ENCODE measurements around the gene SLC30A1.

Gene SLC30A1

GRCh38 chr1:211606914-211607753 is 28.2 kb upstream of the SLC30A1 start:
- no peak for DNase-seq

GRCh38 chr1:211606332-211606913 is 27.5 kb upstream of the SLC30A1 start:
- no peak for DNase-seq

- no peak for DNase-seq
Measured at GRCh38 chr1:211605603-211606331, 26.8 kb upstream of the SLC30A1 start.

DNA sequence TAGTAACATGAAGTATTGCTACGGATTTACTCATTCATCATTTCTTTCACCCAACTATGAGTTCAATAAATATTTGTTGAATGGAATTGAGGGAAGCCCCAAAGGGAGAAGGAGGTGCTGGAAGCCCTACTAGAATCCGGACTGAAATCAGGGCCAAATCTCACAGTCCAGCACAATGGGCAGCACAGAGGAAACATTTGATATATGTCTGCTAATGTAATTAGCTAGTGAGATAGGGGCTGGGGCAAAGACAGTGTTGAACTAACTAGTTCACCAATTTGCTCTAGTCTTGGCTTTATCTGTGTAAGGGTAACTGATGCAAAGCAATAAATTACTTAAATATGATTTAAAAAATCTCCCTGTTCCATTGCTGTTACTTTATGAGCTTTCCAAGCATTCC is 26.1 kb upstream of the SLC30A1 start:
- DNase-seq = no peak

GRCh38 chr1:211604548-211604947 is 25.6 kb upstream of the SLC30A1 start:
- DNase-seq = no peak

DNA sequence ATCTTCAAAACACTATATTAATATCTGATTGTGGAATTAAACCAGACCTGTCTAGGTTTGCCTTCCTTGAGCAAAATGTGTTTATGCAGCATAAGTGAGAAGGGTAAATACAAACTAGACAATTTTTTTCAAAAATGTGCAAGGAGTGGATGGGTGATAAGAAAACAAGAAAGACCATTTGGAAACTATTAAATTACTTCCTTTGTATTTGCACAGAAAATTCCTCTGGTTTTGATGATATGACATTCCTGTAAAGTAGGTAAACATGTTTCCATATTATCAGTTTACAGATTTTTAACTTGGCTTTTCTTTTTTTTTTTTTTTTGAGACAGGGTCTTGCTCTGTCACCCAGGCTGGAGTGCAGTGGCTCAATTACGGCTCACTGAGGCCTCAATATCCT is 24.8 kb upstream of the SLC30A1 start:
- no peak for DNase-seq

DNA sequence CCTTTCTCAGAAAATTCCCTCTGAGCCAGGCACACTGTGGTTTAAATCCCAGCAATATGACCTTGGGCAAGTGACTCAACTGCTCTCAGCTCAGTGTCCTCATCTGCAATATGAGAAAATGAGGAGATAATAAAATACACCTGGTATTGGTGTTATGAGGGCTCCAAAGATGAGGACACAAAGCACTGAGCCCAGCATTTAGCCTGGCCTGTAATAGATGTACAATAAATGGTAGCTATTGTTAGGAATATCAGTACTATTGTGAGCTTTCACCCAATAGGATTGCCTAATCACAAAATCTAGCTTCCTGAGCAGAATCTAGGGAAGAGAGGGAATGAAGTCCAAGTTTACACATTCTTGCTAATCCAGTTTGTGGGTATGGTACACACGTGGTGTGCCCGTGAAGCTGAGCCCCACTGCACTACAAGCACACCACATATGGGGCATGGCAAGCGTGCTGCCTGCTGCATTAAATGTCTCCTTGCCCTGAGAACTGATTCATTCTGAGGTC is 24.3 kb upstream of the SLC30A1 start:
- no peak for DNase-seq

DNA sequence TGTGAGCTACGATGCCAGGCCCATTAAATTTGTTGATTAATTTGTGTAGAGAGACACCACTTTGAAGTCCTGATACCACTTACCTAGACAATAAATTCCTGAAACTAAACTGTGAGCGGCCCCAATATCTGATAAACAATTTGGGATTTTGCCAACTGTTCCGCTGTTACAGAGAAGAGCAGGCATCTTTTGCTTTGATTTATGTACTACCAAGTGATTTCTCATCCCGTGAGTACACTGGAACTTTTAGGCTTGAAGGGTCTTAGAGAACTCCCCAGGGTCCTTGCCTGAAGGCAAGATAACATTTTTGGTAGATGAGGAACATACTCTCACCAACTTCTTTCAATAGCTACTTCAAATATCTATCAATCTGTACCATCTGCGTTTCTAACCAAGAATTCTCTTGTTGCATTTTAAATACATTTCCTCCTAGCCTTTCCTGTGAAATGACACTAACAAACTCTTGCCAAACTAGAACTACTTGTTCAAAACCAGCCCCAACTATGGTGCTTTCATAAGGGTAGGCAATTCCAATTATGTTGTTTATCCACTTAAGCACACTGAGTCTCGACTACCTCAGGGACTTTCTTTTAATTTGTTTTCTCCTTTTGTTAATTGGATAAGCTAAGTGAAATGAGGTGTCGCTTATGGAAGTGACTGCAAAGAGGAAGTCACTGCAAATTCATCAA is 23.2 kb upstream of the SLC30A1 start:
- no peak for DNase-seq

DNA sequence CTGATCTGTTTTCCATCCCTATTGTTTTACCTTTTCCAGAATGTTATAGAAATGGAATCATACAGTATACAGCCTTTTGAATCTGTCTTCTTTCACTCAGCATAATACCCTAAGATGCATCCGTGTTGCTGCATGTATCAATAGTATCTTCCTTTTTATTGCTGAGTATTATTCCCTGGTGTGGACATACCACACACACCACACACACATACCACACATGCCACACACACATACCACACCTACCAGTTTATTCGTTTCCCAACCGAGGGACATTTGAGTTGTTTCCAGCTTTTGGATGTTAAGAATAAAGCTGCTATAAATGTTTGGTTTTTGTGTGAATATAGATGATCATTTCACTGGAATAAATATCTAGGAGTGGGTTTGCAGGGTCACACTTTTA is 22.2 kb upstream of the SLC30A1 start:
- no peak for DNase-seq

DNA sequence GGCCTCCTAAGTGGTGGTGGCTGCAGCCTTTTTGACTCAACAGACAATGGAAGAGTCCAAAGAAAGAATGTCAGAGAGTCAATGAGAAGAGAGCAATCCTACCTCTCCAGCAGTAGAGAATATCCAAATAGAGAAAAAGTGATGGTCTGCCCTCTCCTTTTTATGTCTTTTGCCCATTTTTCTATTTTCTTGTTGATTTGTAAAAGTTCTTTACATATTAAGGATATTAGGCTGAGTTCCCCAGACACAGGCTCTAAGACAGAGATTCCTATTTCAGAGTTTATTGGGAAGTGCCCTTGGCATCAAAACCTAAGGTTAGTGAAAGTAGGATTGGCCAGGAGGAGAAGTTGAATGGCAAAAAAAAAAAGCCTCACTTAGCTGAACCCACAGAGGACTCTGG is 20.3 kb upstream of the SLC30A1 start:
- no peak for DNase-seq

- no peak for DNase-seq
Measured at GRCh38 chr1:211598514-211598913, 19.6 kb upstream of the SLC30A1 start.

DNA sequence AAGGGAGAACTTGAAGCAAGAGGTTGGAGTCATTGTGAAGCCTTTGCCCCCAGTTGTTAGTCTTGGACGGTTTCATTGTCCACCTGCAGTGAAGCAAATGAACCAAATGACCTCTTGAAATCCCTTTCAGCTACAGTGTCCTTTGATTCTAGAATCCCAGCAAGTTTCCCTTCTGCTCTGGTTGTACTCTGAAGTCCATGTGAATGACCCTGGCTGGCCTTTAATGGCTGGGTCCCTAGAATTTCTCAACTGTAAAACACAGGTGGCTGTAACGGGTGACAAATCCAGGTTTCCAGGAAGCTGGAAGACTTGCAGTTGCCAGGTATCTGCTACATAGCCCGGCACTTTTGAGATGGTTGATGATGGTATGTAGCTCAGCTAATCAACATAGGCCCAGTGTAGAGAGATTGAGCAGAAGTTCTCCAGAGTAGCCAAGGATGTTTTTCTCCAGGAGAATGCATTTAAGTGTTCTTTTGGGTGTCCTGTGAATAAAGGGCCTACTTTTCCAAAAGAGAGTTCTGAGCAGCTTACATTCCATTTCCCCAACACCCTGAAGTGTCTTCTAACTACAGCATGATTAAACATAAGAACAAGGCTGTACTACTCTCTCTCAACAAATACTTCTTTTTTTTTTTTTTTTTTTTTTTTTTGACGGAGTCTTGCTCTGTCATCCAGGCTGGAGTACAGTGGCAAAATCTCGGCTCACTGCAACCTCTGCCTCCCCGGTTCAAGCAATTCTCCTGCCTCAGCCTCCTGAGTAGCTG is 17.6 kb upstream of the SLC30A1 start:
- no peak for DNase-seq

DNA sequence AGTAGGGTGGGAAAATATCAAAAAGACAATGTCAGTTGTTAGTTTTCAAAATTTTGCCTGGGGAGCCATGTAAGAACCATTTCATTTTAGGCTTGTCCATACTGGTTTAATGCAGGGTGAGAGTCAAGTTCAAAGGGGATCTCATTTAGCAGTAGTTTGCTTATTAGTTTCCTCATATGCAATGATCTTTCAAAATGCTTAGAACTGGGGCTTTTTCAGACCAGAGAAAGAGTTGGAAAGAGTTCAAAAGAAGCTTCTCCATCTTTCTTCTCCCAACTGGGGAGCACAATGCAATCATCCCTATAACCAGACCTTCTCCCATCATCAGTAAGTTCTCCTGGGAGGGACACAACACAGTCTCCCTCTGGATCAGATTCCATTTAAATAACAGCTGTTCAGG is 16.5 kb upstream of the SLC30A1 start:
- DNase-seq = no peak

GRCh38 chr1:211591980-211592493 is 13.1 kb upstream of the SLC30A1 start:
- DNase-seq = no peak

GRCh38 chr1:211589782-211590721 is 11.1 kb upstream of the SLC30A1 start:
- no peak for DNase-seq

DNA sequence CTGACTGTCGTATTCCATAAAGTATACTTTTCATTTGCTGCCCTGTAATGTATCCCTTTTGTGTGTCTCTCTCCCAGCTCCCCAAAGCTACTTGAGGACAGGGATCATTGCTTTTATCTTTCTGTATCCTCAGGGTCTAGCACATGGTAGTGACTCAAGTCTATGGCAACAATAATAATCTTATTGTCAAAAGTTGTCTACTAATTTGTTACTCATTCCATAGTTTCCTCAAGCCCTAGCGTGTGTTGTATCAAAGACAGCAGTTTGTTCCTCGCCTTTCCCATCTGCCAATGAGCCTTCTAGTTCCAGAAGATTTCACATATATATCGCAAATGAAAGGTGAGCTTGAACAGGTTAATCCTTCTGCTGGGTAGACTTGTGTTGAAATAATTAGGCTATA is 9.8 kb upstream of the SLC30A1 start:
- no peak for DNase-seq

- no peak for DNase-seq
Measured at GRCh38 chr1:211587123-211587522, 8.2 kb upstream of the SLC30A1 start.

- no peak for DNase-seq
Measured at GRCh38 chr1:211586538-211586937, 7.6 kb upstream of the SLC30A1 start.

- DNase-seq = no peak
Measured at GRCh38 chr1:211583011-211583992, 4.3 kb upstream of the SLC30A1 start.

- no peak for DNase-seq
Measured at GRCh38 chr1:211581526-211581925, 2.6 kb upstream of the SLC30A1 start.

All from DMS153 (cell line).